ENCODE results near the gene VPS18.

The VPS18 gene

DNA sequence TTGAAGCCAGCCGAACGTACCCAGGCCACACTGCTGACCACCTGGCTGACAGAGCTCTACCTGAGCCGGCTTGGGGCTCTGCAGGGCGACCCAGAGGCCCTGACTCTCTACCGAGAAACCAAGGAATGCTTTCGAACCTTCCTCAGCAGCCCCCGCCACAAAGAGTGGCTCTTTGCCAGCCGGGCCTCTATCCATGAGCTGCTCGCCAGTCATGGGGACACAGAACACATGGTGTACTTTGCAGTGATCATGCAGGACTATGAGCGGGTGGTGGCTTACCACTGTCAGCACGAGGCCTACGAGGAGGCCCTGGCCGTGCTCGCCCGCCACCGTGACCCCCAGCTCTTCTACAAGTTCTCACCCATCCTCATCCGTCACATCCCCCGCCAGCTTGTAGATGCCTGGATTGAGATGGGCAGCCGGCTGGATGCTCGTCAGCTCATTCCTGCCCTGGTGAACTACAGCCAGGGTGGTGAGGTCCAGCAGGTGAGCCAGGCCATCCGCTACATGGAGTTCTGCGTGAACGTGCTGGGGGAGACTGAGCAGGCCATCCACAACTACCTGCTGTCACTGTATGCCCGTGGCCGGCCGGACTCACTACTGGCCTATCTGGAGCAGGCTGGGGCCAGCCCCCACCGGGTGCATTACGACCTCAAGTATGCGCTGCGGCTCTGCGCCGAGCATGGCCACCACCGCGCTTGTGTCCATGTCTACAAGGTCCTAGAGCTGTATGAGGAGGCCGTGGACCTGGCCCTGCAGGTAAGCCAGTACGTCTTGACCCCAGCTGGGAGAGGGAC is 6.2 kb downstream of the VPS18 start:
- no peak for DNase-seq (ENCODE audit: low read depth)

DNA sequence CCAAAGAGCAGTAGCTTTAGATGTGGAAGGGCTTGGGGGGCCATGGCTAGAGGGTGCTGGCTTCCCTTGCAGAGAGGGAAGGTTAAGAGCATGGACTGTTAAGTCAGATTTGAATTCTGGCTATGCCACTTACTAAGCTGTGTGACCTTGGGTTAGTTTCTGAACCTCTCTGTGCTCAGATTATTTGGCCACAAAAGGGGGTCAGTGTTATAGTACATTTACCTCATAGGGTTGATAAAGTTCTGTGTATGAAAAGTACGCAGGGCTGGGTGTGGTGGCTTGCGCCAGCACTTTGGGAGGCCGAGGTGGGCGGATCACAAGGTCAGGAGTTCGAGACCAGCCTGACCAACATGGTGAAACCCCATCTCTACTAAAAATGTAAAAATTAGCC is 6.8 kb downstream of the VPS18 start:
- DNase-seq (ENCODE audit: low read depth), result no peak

DNA sequence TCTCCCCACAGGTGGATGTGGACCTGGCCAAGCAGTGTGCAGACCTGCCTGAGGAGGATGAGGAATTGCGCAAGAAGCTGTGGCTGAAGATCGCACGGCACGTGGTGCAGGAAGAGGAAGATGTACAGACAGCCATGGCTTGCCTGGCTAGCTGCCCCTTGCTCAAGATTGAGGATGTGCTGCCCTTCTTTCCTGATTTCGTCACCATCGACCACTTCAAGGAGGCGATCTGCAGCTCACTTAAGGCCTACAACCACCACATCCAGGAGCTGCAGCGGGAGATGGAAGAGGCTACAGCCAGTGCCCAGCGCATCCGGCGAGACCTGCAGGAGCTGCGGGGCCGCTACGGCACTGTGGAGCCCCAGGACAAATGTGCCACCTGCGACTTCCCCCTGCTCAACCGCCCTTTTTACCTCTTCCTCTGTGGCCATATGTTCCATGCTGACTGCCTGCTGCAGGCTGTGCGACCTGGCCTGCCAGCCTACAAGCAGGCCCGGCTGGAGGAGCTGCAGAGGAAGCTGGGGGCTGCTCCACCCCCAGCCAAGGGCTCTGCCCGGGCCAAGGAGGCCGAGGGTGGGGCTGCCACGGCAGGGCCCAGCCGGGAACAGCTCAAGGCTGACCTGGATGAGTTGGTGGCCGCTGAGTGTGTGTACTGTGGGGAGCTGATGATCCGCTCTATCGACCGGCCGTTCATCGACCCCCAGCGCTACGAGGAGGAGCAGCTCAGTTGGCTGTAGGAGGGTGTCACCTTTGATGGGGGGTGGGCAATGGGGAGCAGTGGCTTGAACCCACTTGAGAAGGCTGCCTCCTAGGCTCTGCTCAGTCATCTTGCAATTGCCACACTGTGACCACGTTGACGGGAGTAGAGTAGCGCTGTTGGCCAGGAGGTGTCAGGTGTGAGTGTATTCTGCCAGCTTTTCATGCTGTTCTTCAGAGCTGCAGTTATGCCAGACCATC is 8.6 kb downstream of the VPS18 start:
- DNase-seq (ENCODE audit: low read depth), result no peak

DNA sequence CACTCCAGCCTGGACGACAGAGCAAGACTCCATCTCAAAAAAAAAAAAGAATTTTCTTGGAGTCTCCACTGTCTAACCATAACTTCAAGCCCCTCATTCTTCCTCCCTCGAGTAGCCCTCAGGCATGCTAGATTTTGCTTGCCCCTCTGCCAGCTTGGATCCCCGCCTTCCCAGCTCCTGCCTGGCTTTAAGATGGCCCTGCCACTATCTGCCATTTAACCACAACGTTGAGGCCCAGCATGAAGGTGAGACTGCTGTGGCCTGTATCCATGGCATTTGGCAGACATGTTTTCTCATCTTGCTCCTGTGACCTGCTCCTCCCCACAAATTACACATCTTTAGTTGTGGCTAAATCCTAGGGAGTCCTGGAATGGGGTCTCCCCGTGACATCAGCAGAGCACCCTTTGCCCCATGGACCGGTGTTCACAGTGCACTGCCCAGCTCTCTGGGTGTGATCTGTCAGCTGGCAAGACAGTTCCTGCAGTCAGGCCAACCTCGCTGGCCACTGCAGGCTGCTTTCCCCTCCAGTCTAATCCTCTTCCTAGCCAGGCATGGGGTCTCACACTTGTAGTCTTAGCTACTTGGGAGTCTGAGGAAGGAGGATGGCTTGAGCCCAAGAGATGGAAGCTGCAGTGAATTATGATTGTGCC is 10.4 kb downstream of the VPS18 start:
- DNase-seq (ENCODE audit: low read depth), result no peak

DNA sequence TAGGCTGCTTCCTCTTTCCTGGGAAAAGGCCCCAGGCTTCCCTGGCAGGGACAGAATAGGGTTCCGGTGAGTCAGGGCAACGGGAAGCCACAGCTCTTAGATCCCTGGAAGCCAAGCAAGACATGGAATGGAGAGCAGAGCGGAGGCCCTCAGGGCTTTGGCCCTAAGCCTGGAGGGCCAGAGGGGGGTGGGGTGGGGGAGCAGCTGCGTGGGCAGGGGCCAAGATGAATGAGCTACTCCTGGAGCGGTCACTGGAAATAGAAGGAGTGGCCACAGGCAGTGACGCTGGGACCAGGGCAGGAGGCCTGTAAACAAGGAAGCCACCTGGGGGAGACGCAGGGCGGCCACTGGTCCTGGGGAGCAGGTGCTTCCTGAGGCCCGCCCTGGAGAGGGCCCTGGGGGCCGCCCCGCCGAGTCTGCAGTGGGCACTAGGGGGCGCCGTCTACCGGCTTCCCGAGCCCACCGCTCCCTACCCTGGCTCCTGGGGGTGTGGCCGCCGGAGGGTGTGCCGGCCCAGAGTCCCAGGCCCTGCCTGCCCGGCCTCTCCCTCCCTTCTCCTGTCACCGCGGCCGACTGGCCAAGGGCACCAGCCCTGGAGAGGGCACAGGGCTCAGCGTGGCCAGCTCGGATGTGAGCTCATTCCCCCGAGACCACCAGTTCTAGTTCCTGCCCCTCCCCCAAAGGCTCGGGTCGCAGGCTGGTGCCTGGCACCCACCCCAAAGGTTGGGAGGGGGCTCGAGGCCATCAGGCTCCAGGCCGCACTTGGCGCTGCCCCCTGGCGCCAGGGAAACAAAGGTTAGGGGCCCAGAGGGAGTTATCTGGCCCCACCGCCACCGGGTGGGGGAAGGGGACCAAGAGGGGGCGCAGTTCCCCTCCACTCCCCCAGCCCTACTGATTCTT is 12.1 kb downstream of the VPS18 start:
- peak; percentile 60 for DNase-seq (ENCODE audit: low read depth)

DNA sequence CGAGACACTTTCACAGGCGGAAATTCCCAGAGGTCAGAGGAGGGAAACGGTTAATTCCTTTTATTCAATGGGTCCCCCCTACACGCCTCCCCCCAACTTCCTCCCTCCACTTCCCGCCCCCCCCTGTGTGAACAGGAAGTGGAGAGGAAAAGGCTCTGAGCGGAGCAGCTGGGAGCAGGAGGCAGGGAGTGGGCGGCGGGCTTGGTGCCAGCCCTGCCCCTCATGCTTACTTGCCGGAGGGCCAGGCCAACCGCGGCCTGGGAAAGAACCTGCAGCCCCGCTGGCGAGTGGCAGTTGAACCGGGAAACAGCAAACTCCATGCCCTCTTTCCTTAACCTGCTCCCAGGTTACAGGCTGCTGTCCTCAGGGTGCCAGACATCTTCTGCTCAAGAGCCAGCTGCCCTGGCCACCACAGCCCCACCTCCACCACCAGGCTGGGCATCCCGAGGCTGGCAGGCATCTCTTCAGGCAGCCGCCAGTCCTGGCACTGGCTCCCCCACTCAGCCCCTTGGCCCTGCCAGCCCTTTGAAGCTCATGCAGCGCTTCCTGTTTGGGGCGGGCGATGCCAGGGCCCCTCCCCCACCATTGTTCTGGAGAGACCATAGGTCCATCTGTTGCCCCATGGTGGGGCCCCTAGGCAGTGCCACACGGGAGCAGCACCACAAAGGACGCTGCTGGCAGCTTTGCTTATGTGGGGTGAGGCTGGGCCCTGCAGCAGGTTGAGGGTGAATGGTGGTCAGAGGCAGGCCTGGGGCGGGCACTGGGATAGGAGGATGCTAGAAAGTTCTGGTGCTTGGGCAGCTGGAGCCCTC is 12.9 kb downstream of the VPS18 start:
- peak; percentile 48 for DNase-seq (ENCODE audit: low read depth)

DNA sequence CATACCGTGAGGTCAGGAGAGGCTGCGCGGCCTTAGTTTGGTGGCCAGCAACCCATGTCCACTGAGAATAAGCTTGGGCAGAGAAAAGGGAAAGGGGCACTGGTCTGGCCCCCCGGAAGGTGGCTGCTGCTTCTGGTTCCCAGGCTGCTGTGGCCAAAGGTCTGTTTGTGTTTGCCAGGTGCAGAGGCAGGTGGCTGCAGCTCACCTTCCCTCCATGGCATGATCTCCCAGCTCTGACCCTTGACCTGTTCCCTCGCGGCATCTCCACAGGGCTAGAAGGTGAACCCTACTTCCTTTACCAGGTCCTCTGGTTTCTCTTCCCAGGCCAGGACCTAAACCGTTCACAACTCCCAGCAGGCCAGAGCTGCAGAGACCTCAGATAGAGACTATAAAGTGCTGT is 13.8 kb downstream of the VPS18 start:
- no peak for DNase-seq (ENCODE audit: low read depth)

DNA sequence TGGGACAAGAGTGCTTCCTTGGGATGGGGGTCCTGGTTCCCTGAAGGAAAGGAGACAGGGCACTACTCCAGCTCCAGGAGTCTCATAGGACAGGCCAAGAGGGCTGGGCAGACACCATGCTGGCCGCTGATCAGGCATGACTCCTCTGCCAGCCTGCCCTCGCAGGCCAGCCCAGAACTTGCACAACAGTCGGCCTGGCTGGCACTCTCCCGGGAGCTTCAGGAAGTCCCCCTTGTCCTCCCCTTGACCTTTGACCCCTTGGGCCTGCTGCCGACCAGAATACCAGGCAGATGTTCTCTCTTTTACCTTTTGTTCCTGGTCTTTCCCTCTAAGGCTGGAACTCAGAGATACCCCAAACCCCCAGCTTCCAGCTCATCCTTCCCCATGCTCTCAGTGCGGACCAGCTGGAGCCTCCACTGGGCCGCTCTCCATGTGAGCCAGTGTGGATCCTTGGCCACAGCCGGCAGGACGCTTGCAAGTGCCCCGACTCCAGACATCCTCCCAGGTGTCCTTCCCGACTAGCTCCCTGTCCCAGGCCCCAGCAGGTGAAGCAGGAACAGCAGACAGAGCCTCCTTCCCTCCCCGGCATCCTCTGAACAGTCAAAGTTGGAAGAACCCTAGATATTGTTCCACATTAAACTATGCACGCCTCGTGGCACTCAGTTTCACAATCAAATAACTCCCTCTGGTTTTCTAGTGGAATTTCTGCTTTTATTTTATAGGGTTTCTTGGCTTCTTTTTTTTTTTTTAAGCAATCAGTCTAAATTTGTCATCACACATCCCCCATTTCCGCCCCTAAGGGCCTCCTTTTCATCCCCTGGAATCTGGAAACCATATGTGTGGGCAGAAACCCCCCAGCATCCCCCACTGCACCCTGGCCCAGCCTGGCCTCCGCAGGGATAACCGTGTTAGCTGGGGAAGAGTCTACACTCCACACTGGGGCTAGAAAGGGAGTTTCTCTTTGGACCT is 15.7 kb downstream of the VPS18 start:
- no peak for DNase-seq (ENCODE audit: low read depth)

DNA sequence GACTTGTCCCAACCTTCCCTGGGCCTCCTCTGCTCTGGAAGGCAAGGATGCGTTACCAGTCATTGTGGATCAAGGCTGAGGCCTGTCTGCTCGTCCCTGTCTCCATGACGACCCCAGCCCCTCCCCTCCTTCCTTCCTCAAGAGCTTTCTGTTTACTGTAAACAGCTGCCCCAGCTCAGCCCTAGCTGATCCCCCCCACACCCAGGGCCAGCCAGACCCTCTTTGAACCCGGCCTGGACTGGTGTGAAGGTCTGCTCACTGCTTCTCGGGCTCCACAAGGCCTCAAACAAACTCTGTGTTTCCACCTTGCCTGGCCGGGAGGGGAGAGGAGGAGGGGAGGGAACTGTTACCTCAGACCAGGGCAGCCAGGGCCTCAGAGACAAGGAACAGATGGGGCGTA is 16.9 kb downstream of the VPS18 start:
- no peak for DNase-seq (ENCODE audit: low read depth)

DNA sequence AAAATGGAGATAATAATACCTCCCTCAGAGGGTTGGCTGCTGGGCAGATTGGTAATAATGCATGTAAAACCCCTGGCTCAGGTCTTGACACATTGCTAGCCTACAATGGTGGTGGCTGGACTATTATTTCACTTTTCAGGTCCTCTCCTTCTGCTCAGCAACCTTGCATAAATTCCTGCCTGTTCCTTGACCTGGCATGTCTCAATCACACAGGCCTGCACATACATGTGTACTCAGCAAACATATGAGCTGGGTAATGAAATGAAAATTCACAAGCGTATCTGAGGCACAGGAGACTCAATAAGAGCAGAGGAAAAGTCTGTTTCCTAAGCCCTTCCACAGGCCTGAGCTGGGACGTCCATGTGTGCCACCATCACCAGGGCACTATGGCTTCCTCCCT is 17.4 kb downstream of the VPS18 start:
- DNase-seq (ENCODE audit: low read depth), result no peak

DNA sequence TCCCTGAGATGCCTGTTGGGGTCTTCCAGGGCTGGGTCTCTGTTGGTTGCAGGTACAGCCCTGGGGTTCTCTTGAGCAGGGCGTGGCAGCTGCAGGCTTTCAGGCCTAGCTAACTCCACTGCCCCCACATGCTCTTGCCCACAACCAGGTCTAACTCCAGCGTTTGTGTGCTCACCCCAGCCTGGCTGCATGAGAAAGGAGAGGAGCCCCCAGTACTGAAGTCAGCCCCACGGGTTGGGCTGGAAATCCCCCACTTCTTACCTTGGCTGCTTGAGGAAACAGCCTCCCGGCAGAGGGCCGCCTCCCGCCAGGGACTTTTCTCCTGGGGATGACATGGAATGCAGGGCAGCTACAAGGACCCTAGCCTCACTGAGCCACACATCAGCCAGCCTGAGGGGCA is 18.2 kb downstream of the VPS18 start:
- no peak for DNase-seq (ENCODE audit: low read depth)

DNA sequence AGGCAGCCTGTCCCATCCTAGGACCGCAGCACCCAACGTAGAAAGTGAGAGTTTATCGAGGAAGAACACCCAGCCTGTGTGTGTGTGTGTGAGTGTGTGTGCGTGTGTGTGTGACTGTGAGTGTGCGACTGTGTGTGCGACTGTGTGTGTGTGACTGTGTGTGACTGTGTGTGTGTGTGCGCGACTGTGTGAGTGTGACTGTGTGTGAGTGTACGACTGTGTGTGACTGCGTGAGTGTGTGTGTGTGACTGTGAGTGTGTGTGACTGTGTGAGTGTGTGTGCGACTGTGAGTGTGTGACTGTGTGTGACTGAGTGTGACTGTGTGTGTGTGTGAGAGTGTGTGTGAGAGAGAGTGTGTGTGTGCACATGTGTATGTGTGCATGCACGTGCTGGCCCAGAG is 19.8 kb downstream of the VPS18 start:
- DNase-seq (ENCODE audit: low read depth), result no peak

DNA sequence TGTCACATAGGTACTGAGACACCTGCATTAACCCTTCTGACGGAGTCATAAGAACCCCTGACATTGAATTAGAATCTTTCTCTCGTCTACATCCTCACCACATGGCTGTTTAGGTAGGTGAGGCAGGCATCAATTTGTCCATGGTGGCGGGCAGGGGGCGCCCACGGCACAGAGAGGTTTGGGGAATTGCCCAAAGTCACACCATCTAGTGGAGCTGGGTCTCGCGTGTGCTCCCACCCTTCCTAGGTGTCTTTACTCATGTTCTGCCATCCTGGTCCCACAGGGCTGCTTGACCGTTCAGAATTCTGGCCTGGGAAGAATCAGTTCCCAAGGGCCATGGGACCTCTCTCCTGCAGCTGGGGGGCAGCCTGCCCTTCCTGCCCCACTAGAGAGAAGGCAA is 20.2 kb downstream of the VPS18 start:
- DNase-seq (ENCODE audit: low read depth), result no peak

DNA sequence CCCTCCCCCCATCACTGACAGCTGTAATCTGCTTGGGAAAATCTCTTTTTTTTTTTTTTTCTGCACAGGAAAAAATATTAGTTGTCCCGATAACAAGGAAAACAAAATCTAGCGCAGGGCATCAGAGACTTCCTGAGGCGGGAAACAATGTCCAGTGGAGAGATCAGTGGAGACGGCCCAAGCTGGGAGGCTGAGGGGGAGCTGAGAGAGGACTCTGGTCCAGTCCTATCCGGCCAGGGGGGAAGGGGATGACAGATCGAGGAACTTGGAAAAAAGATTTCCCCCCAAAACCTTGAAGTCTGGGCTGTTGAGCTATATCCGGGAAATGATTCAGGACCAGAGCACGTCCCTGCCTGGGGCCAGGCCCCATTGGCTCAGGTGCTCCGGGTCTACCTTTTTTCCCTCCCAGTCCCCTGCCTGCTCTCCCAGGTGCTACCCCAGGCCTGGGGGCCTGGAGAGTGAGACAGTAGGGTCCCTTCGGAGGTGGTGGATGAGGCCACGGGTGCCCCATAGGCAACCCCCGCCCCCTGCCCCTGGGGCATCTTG is 20.9 kb downstream of the VPS18 start:
- DNase-seq (ENCODE audit: low read depth), result no peak

DNA sequence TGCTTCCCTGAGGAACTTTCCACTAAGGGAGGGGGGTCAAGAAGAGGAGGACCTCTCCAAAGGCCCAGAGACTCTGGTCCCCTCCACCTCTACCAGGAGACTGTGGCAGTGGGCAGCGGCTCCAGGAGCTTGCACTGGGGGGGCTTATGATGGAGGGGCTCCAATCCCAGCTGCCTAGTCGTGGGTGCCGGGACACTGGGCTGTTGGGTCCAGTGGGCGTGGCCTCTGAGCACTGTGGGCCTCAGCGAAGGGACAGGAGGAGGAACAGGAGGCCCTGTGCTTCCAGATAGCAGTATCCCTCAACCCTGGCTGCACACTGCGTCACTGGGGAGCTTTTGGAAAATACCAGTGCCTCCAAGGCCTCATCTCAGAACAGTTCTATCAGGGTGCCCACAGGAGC is 21.4 kb downstream of the VPS18 start:
- no peak for DNase-seq (ENCODE audit: low read depth)

DNA sequence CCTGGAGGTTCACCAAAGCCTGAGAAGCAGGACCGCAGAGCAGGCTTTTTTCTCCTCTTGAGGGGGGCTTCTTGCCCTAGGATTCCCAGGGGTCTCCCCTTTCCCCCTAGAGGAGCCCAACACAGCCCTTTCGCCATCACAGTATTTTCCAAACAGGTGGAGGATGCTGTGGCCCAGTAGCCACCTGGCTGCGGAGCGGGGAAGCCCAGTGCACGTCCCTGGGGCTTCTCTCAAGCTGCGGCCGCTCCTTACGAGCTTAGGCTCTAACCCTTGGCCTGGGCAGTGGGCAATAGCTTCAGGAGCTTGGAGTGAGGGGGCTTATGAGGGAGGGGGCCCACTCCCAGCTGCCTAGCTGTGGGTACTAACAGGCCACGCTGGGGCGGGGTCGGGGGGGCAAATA is 23.3 kb downstream of the VPS18 start:
- no peak for DNase-seq (ENCODE audit: low read depth)

DNA sequence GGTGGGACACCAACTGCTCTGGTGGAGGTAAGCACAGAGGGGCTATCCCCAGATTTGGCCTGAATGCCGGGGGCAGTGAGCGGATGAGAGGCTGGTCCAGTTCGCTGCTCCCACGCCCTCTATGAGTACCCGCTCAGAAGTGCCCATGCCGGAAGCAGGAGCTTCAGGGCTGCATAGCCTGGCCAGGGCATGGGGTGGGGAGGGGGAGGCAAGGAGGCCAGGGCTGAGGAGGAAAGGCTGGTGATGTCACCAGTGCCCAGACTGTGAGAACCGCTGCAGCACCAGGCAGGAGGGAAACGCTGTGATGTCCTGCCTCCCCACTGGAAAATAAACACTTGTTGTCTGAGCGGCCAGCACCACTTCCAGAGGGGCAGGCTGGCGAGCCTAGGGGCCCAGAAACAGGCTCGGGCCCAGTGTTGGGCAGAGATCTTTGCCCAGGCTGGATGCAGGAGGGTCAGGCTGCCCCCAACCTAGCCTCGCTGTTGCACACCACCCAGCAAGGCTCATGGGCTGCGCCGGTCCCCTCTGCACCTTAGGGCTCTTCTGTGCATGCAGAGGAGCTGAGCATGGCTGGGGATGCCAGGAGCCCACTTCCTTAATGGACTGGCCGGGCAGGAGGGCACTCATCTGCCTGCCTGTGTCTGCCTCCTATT is 24.0 kb downstream of the VPS18 start:
- no peak for DNase-seq (ENCODE audit: low read depth)

DNA sequence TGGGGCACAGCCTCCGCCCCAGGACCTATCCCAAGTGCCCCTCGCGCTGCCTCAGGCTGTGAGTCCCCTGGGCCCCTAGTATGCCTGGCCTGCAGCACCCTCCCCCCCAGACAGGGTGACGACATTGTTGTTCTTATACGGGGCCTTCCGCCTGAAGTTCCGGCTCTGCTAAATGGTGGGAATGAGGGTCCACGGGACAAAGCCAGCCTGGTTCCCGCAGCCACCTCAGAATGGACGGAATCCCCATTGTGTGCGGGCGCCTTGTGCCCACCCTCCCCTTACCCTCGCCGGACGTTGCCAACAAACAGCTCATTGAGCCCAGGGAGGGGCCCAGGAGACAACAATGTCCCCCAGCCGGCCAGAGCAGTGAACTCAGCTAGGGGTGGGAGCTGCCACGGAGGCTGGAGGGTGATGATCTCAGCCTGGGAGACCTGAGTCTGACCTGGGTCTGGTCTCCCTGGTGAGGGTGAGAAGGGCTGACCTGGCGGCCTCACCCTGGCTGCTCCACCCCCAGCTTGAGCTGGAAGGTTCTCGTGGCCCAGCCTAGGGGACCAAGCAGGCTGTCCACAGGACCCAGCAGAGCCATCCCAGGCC is 24.6 kb downstream of the VPS18 start:
- no peak for DNase-seq (ENCODE audit: low read depth)

Measured in activated gamma-delta T cell treated with anti-CD3 and anti-CD28 coated beads, Interleukin-2, amount 50 U/mL, for 16 hours (primary cell).